Measurements from ENCODE around the gene CXXC5. TPM values are rescaled to one million over a fixed set of nuclear protein-coding genes. Genes with fewer than 3 reads are reported as not detected.

Gene CXXC5
- total and polyA plus RNA-seq, 9 of the 15 experiments (the other 6 are each of a cell fraction or from before 2014, with no cell fraction given) = 1.9 to 123 (median 45.8) TPM

DNA sequence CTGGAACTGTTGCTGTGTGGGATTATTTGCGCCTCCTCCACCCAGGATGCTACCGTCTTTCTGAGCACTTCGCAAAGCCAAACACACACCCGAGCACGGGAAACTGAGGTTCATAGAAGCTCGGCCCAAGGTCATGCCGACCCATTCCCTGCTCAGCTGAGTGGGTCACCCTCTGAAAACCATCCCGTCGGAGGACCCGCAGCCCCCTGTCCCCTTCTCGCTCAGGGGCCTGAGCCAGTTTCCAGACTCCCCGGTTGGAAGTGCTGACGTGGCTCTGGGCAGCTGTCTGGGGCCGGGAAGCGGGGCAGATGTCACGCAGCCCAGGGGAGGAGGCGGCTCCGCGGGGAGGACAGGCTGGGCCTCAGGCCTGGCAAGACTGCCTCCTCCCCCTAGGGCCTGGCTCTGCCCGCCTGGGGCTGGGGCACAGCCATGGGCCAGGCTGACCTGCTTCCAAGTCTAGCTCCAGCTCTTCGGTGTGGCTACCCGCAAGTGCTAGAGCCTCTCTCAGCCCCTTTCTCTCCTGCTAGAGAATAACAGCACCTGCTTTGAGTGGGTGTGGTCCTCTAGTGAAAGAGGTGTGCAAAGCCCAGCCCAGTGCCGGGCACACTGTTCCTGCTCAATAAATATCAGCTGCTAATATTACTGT, 9.9 kb upstream of the CXXC5 start (continued):
- TF ChIP-seq, protein P1, sequence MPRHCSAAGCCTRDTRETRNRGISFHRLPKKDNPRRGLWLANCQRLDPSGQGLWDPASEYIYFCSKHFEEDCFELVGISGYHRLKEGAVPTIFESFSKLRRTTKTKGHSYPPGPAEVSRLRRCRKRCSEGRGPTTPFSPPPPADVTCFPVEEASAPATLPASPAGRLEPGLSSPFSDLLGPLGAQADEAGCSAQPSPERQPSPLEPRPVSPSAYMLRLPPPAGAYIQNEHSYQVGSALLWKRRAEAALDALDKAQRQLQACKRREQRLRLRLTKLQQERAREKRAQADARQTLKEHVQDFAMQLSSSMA (CRISPR knock-in tag; IDR thresholded peaks at IDR 0.05) = no peak
- TF ChIP-seq KHSRP (IDR thresholded peaks at IDR 0.05) (no peak), TEAD1 (CRISPR knock-in tag; IDR thresholded peaks at IDR 0.05) (no peak), STAG1 (CRISPR knock-in tag; IDR thresholded peaks at IDR 0.05; ENCODE audit: borderline replicate concordance) (no peak), HNRNPUL1 (IDR thresholded peaks at IDR 0.05; ENCODE audit: low read length) (no peak), ESRRA (IDR thresholded peaks at IDR 0.05; ENCODE audit: borderline replicate concordance, low read depth) (no peak), KLF13 (tag; IDR thresholded peaks at IDR 0.05; ENCODE audit: borderline replicate concordance, low read depth) (peak; percentile 65), SAP30 (IDR thresholded peaks at IDR 0.05; ENCODE audit: borderline replicate concordance, insufficient read depth, low read depth, low read length, poor library complexity, severe bottlenecking) (no peak), NR4A1 (CRISPR knock-in tag; IDR thresholded peaks at IDR 0.05) (peak; percentile 56; the same call in 1 of the 2 replicates), NR4A1 (tag; IDR thresholded peaks at IDR 0.05) (no peak), FOXM1 (IDR thresholded peaks at IDR 0.05; ENCODE audit: low read depth) (no peak), FOXM1 (CRISPR knock-in tag; IDR thresholded peaks at IDR 0.05; ENCODE audit: low read depth) (no peak), PHF21A (IDR thresholded peaks at IDR 0.05; ENCODE audit: borderline replicate concordance, low read depth) (0 out of 2 replicates have a peak, but pooled peaks have one; percentile 32), E2F5 (CRISPR knock-in tag; IDR thresholded peaks at IDR 0.05) (no peak), ZC3H8 (IDR thresholded peaks at IDR 0.05) (no peak), MEF2A (IDR thresholded peaks at IDR 0.05; ENCODE audit: control insufficient read depth, low read depth, low read length) (no peak), NCOA4 (IDR thresholded peaks at IDR 0.05; ENCODE audit: partially characterized antibody) (no peak)
- TF ChIP-seq, protein P2, sequence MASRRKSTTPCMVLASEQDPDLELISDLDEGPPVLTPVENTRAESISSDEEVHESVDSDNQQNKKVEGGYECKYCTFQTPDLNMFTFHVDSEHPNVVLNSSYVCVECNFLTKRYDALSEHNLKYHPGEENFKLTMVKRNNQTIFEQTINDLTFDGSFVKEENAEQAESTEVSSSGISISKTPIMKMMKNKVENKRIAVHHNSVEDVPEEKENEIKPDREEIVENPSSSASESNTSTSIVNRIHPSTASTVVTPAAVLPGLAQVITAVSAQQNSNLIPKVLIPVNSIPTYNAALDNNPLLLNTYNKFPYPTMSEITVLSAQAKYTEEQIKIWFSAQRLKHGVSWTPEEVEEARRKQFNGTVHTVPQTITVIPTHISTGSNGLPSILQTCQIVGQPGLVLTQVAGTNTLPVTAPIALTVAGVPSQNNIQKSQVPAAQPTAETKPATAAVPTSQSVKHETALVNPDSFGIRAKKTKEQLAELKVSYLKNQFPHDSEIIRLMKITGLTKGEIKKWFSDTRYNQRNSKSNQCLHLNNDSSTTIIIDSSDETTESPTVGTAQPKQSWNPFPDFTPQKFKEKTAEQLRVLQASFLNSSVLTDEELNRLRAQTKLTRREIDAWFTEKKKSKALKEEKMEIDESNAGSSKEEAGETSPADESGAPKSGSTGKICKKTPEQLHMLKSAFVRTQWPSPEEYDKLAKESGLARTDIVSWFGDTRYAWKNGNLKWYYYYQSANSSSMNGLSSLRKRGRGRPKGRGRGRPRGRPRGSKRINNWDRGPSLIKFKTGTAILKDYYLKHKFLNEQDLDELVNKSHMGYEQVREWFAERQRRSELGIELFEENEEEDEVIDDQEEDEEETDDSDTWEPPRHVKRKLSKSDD (conservative IDR thresholded peaks at IDR 0.05; ENCODE audit: low read length) = no peak
- TF ChIP-seq, protein P3, sequence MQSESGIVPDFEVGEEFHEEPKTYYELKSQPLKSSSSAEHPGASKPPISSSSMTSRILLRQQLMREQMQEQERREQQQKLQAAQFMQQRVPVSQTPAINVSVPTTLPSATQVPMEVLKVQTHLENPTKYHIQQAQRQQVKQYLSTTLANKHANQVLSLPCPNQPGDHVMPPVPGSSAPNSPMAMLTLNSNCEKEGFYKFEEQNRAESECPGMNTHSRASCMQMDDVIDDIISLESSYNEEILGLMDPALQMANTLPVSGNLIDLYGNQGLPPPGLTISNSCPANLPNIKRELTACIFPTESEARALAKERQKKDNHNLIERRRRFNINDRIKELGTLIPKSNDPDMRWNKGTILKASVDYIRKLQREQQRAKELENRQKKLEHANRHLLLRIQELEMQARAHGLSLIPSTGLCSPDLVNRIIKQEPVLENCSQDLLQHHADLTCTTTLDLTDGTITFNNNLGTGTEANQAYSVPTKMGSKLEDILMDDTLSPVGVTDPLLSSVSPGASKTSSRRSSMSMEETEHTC (IDR thresholded peaks at IDR 0.05) = no peak

Data from K562 (cell line).